GM13976 (cell line): ENCODE measurements around the gene KLHDC10.
"Not testable (repeated sequence)": the region's sequence is repeated elsewhere in the genome, so short reads cannot be mapped to it uniquely, and the experiment has no call there.

ENCODE experiments used
- DNase-seq: peaks from one replicate; pipeline ENCODE4 v3.0.0; 2012; ENCODE audit warnings: low spot score
- CTCF ChIP-seq: IDR thresholded peaks from 2 replicates; pipeline ENCODE4 v1.5.1; 2012; ENCODE audit warnings: borderline replicate concordance, mild to moderate bottlenecking; ENCODE audit not compliant: insufficient read depth; ENCODE audit errors: extremely low read depth, missing control alignments, control extremely low read depth
- in situ Hi-C: fragments of 300-500 bp; cut with MboI; formaldehyde crosslinking; loops from one replicate; pipeline ENCODE4 v1.12.0; 2022; ENCODE audit warnings: low sequenced_read_pairs, mixed read lengths, inconsistent platforms; ENCODE audit not compliant: unreplicated experiment

KLHDC10 gene

DNA sequence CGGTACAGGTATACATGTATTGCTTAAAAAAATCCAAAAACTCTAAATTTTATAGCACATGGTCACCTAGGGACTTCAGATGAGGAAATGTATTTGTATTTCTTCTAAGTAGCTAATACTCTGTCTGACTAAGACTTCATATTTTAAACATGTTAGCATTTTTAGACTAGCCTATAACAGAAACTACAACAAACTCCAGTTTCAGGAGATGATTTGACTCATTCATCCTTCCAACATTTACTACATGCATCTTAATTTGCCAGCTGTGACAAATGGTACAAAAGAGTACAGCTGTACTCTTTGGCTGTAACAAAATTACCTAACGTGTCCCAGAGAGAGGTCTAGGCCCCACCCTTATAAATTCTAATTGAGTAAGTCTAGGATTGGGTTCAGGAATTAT, 112.7 kb downstream of the KLHDC10 start:
- no peak for TF ChIP-seq CTCF
- peak; percentile 40 for DNase-seq
- in situ Hi-C loops = no loop called here

- DNase-seq, in situ Hi-C loops: not testable (repeated sequence)
Observed at GRCh38 chr7:130184349-130184748, 114.0 kb downstream of the KLHDC10 start.
